Bronchial epithelial cell (primary cell): ENCODE measurements around the gene DCUN1D1. TPM values are rescaled to one million over a fixed set of nuclear protein-coding genes. Genes with fewer than 3 reads are reported as not detected.
"Not testable (repeated sequence)": the region's sequence is repeated elsewhere in the genome, so short reads cannot be mapped to it uniquely, and the experiment has no call there.

Source experiments
- DNase-seq: peaks from one replicate; pipeline ENCODE4 v3.0.0-alpha.2; 2010; ENCODE audit warnings: low read depth
- FAIRE-seq: peaks from 2 replicates; lab custom pipeline; 2011; peaks lifted over from hg19 to GRCh38; lab: Jason Lieb, UNC
- H3K27me3 ChIP-seq: 2 replicates; pipeline ENCODE4 v1.5.1; 2011; ENCODE audit warnings: low read length; ENCODE audit not compliant: control insufficient read depth, insufficient read depth
- H3K36me3 ChIP-seq: 2 replicates; pipeline ENCODE4 v1.5.1; 2011; ENCODE audit warnings: low read length; ENCODE audit not compliant: control insufficient read depth, insufficient read depth
- H3K4me3 ChIP-seq: 2 replicates; pipeline ENCODE4 v1.5.1; 2011; ENCODE audit warnings: mild to moderate bottlenecking, low read depth, low read length, control low read depth
- total RNA-seq: library from RNA; depleted of rRNA; stranded (reverse); fragments of >200 nt; gene quantifications from 2 replicates; pipeline ENCODE4 v1.2.1, GENCODE V29; 2014
- TF ChIP-seq, protein P1 (sequence below): IDR thresholded peaks from 2 replicates; pipeline ENCODE4 v1.5.1; 2011; ENCODE audit warnings: mild to moderate bottlenecking, moderate library complexity, low read length, control low read depth, inconsistent platforms; ENCODE audit not compliant: insufficient read depth, severe bottlenecking

The DCUN1D1 gene
- total RNA-seq, 1 donor from 2014 or later, result 26.1 TPM

DNA sequence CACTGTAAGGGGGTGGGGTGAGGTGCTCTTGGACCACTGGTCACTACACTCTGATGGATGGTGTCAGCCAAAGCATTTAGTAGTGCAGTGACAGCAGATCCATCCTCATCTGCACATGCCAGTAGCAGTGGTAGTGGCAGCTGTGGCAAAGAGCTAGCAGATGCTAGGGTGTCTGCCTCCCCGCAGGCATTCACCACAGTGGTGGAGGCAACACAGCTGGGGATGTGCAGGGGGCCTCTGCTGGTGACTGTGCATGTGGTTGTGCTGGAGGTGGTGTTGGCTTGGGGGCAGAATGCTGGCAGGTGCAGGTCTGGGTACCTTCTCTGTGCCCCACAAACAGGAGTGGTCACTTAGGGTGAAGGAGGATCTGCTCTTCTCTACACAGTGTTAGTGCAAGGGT, 19.4 kb upstream of the DCUN1D1 start:
- no peak for FAIRE-seq

GRCh38 chr3:182993486-182994201, 13.3 kb upstream of the DCUN1D1 start:
- H3K4me3 ChIP-seq, FAIRE-seq, H3K36me3 ChIP-seq, H3K27me3 ChIP-seq: not testable (repeated sequence)
- DNase-seq, result peak; percentile 12

More for the DNA sequence above, 19.4 kb upstream of the DCUN1D1 start:
- no peaks in the 10 kb centered on the region for H3K27me3 ChIP-seq
- DNase-seq, result no peak
- TF ChIP-seq, protein P1, sequence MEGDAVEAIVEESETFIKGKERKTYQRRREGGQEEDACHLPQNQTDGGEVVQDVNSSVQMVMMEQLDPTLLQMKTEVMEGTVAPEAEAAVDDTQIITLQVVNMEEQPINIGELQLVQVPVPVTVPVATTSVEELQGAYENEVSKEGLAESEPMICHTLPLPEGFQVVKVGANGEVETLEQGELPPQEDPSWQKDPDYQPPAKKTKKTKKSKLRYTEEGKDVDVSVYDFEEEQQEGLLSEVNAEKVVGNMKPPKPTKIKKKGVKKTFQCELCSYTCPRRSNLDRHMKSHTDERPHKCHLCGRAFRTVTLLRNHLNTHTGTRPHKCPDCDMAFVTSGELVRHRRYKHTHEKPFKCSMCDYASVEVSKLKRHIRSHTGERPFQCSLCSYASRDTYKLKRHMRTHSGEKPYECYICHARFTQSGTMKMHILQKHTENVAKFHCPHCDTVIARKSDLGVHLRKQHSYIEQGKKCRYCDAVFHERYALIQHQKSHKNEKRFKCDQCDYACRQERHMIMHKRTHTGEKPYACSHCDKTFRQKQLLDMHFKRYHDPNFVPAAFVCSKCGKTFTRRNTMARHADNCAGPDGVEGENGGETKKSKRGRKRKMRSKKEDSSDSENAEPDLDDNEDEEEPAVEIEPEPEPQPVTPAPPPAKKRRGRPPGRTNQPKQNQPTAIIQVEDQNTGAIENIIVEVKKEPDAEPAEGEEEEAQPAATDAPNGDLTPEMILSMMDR, result no peak
- H3K36me3 ChIP-seq, result no peaks in the 10 kb centered on the region
- H3K4me3 ChIP-seq, result no peak overlapping the region

DNA sequence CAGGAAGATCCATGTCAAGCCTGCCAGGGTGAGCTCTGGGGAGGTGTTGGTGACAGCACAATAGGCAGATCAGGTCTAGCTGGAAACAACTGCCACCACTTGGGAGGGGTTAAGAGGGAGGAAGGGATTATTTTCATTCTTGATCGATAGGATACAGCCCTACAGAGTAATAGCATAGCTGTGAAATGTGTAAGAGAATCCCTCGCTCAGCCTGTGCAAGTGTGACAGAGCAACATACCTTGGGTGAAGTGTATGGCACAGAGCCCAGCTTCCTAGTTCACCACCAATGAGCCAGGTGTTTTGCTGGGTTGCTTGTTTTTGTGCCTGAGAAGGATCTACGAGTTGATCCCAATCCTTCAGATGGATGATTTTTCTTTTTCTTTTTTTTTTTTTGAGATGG, 9.2 kb upstream of the DCUN1D1 start:
- no peak for FAIRE-seq
- Histone ChIP-seq H3K36me3 (no peaks in the 10 kb centered on the region), H3K27me3 (no peaks in the 10 kb centered on the region), H3K4me3 (no peak overlapping the region)
- peak; percentile 58 for DNase-seq
- TF ChIP-seq, protein P1, result no peak

- FAIRE-seq (no peak), DNase-seq (no peak)
- TF ChIP-seq, protein P1, result no peak
- no peak overlapping the region for H3K4me3 ChIP-seq
- H3K36me3 ChIP-seq, result no peaks in the 10 kb centered on the region
- H3K27me3 ChIP-seq, result no peaks in the 10 kb centered on the region
Measured at GRCh38 chr3:182986021-182986420, 5.7 kb upstream of the DCUN1D1 start.

- DNase-seq (peak; percentile 5), FAIRE-seq (no peak)
- no peaks in the 10 kb centered on the region for H3K36me3 ChIP-seq
- H3K27me3 ChIP-seq, result no peaks in the 10 kb centered on the region
- TF ChIP-seq, protein P1, result no peak
- H3K4me3 ChIP-seq, result no peak overlapping the region
Measured at GRCh38 chr3:182983876-182984275, 3.5 kb upstream of the DCUN1D1 start.

GRCh38 chr3:182981038-182981380, 671 bp upstream of the DCUN1D1 start:
- TF ChIP-seq, protein P1, result no peak
- H3K4me3 ChIP-seq, result peak overlapping the region; percentile 68
- DNase-seq, result no peak
- H3K27me3 ChIP-seq, result no peaks in the 10 kb centered on the region
- no peaks in the 10 kb centered on the region for H3K36me3 ChIP-seq
- FAIRE-seq, result no peak
